Bronchial epithelial cell (primary cell): ENCODE results near the gene GPR75. TPM values are rescaled to one million over a fixed set of nuclear protein-coding genes. Genes with fewer than 3 reads are reported as not detected.
"Not testable (repeated sequence)": the region's sequence is repeated elsewhere in the genome, so short reads cannot be mapped to it uniquely, and the experiment has no call there.

Experiments used
- DNase-seq: peaks from one replicate; pipeline ENCODE4 v3.0.0-alpha.2; 2010; ENCODE audit warnings: low read depth
- FAIRE-seq: peaks from 2 replicates; lab custom pipeline; 2011; peaks lifted over from hg19 to GRCh38; lab: Jason Lieb, UNC
- H3K27me3 ChIP-seq: 2 replicates; pipeline ENCODE4 v1.5.1; 2011; ENCODE audit warnings: low read length; ENCODE audit not compliant: control insufficient read depth, insufficient read depth
- H3K36me3 ChIP-seq: 2 replicates; pipeline ENCODE4 v1.5.1; 2011; ENCODE audit warnings: low read length; ENCODE audit not compliant: control insufficient read depth, insufficient read depth
- H3K4me3 ChIP-seq: 2 replicates; pipeline ENCODE4 v1.5.1; 2011; ENCODE audit warnings: mild to moderate bottlenecking, low read depth, low read length, control low read depth
- total RNA-seq: library from RNA; depleted of rRNA; stranded (reverse); fragments of >200 nt; gene quantifications from 2 replicates; pipeline ENCODE4 v1.2.1, GENCODE V29; 2014
- TF ChIP-seq, protein P1 (sequence below): IDR thresholded peaks from 2 replicates; pipeline ENCODE4 v1.5.1; 2011; ENCODE audit warnings: mild to moderate bottlenecking, moderate library complexity, low read length, control low read depth, inconsistent platforms; ENCODE audit not compliant: insufficient read depth, severe bottlenecking

Gene GPR75
- total RNA-seq, 1 donor from 2014 or later: 0.79 TPM

DNA sequence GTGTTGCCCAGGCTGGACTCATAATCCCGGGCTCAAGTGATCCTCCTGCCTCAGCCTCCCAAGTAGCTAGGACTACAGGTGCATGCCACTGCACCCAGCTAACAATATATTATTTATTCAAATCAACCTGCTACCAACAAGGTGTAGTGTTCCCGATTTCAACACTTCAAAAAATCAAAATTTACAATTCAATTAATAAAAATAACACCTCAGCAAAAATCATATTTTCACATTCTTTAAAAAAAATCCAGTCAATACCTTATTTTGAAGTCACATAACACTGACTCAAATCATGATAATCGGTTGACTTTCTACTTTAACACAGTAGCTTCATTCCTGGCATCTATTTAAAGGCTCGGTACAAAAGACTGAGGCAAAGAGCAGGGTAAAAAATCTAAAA, 7.2 kb downstream of the GPR75 start:
- Histone ChIP-seq H3K4me3 (no peak overlapping the region), H3K27me3 (no peaks in the 10 kb centered on the region), H3K36me3 (no peaks in the 10 kb centered on the region)
- TF ChIP-seq, protein P1, sequence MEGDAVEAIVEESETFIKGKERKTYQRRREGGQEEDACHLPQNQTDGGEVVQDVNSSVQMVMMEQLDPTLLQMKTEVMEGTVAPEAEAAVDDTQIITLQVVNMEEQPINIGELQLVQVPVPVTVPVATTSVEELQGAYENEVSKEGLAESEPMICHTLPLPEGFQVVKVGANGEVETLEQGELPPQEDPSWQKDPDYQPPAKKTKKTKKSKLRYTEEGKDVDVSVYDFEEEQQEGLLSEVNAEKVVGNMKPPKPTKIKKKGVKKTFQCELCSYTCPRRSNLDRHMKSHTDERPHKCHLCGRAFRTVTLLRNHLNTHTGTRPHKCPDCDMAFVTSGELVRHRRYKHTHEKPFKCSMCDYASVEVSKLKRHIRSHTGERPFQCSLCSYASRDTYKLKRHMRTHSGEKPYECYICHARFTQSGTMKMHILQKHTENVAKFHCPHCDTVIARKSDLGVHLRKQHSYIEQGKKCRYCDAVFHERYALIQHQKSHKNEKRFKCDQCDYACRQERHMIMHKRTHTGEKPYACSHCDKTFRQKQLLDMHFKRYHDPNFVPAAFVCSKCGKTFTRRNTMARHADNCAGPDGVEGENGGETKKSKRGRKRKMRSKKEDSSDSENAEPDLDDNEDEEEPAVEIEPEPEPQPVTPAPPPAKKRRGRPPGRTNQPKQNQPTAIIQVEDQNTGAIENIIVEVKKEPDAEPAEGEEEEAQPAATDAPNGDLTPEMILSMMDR: no peak
- FAIRE-seq: no peak
- no peak for DNase-seq

DNA sequence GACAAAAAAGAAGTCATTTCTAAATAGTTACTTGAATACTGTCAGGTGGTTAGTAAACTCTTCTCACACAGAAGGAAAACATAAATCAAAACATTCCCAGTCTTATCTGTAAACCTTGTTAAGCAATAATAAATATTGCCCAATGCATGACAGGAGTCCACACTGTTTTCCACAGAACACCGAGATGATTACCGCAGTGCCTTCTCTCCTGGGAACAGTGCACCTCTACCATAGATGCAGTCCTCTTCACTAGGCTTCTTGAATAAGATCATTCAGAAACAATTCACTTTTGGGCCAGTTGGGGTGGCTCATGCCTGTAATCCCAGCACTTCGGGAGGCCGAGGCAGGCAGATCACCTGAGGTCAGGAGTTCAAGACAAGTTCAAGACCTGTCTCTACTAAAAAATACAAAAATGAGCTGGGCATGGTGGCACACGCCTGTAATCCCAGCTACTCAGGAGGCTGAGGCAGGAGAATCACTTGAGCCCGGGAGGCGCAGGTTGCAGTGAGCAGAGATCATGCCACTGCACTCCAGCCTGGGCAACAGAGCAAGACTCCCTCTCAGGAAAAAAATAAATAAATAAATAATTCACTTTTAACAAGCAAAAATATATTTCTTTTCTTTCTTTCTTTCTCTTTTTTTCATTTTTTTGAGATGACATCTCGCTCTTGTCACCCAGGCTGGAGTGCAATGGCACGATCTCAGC, 8.6 kb downstream of the GPR75 start:
- H3K27me3 ChIP-seq, H3K36me3 ChIP-seq, H3K4me3 ChIP-seq, FAIRE-seq, DNase-seq: not testable (repeated sequence)

- FAIRE-seq (no peak), DNase-seq (peak; percentile 40)
- no peaks in the 10 kb centered on the region for H3K36me3 ChIP-seq
- H3K27me3 ChIP-seq: no peaks in the 10 kb centered on the region
- no peak overlapping the region for H3K4me3 ChIP-seq
- TF ChIP-seq, protein P1: no peak
Measured at GRCh38 chr2:53848062-53848461, 11.7 kb downstream of the GPR75 start.

DNA sequence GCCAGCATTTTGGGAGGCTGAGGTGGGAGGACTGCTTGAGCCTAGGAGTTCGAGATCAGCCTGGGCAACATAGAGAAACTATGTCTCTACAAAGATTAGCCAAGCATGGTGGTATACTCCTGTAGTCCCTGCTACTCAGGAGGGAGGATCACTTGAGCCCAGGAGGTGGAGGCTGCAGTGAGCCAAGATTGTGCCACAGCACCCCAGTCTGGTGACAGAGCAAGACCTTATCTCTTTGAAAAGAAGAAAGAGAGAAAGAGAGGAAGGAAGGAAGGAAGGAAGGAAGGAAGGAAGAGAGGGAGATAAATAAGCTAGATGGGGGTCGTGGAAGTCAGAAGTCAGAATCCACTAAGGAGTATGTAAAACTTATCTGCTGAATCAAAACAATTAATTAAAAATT, 16.2 kb downstream of the GPR75 start:
- TF ChIP-seq, protein P1: no peak
- DNase-seq (no peak), FAIRE-seq (no peak)
- Histone ChIP-seq H3K4me3 (no peak overlapping the region), H3K36me3 (no peaks in the 10 kb centered on the region), H3K27me3 (no peaks in the 10 kb centered on the region)

GRCh38 chr2:53842891-53843290, 16.9 kb downstream of the GPR75 start:
- DNase-seq: no peak
- no peak for FAIRE-seq
- H3K4me3 ChIP-seq: no peak overlapping the region
- no peaks in the 10 kb centered on the region for H3K36me3 ChIP-seq
- no peaks in the 10 kb centered on the region for H3K27me3 ChIP-seq
- TF ChIP-seq, protein P1: no peak

GRCh38 chr2:53841651-53842050, 18.1 kb downstream of the GPR75 start:
- H3K27me3 ChIP-seq, FAIRE-seq, DNase-seq, H3K4me3 ChIP-seq, H3K36me3 ChIP-seq: not testable (repeated sequence)

DNA sequence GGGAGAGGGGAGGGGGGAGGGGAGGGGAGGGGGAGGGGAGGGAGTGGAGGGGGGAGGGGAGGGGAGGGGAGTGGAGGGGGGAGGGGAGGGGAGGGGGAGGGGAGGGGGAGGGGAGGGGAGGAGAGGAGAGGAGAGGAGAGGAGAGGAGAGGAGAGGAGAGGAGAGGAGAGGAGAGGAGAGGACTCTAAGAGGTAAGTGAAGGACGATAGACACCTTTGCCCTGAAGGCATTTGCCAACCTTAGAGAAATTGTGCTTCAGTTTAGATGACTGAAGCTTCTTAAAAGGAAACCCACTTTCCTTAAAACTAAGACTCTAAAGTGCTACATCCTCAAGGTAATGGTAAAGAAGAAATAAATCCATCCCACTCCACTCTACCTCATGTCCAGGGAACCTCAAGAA, 19.2 kb downstream of the GPR75 start:
- Histone ChIP-seq H3K36me3 (no peaks in the 10 kb centered on the region), H3K4me3 (no peak overlapping the region), H3K27me3 (no peaks in the 10 kb centered on the region)
- TF ChIP-seq, protein P1: no peak
- FAIRE-seq (no peak), DNase-seq (no peak)

- FAIRE-seq, H3K36me3 ChIP-seq, DNase-seq, H3K4me3 ChIP-seq, H3K27me3 ChIP-seq: not testable (repeated sequence)
Measured at GRCh38 chr2:53829980-53830290, 29.8 kb downstream of the GPR75 start.
